ENCODE results near the gene NTSR1.

- TF ChIP-seq POLR2AphosphoS5 (IDR thresholded peaks at IDR 0.05; ENCODE audit: low read depth, low read length) (no peak), TAF1 (IDR thresholded peaks at IDR 0.05; ENCODE audit: borderline replicate concordance, insufficient read depth, low read length) (no peak), SIN3A (IDR thresholded peaks at IDR 0.05; ENCODE audit: borderline replicate concordance, insufficient read depth, low read length) (no peak), REST (IDR thresholded peaks at IDR 0.05; ENCODE audit: insufficient read depth in 1 of 2, low read depth in 2 of 2, low read length in 2 of 2) (no peak)
These were observed 25.6 kb upstream of the NTSR1 start for GRCh38 chr20:62682912-62683517.
